ENCODE measurements around the gene LLCFC1. TPM values are rescaled to one million over a fixed set of nuclear protein-coding genes. Genes with fewer than 3 reads are reported as not detected.

Gene LLCFC1
- total RNA-seq, 1 experiment from 2014 or later: not detected

DNA sequence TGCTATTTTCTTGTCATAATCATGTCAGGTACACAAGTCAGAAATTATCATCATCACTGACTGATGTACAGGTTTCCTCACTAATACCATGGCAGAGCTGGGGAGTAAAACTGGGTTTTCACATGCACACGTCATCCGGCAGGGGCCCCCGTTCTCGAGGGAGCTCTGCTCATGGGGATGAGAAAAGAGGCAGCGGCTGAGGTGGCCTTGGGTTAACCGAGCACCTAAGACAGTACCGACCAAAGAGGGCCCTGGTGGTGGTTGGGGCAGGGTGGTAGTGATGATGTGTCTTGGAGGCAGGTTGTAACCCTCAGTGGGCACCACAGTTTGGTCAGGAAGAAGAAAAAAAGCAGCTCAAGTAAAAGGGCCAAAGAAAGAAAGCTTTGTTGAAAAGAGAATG, 41.6 kb upstream of the LLCFC1 start (continued):
- TF ChIP-seq, protein P1, sequence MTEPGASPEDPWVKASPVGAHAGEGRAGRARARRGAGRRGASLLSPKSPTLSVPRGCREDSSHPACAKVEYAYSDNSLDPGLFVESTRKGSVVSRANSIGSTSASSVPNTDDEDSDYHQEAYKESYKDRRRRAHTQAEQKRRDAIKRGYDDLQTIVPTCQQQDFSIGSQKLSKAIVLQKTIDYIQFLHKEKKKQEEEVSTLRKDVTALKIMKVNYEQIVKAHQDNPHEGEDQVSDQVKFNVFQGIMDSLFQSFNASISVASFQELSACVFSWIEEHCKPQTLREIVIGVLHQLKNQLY (CRISPR knock-in tag; IDR thresholded peaks at IDR 0.05): no peak
- TF ChIP-seq, protein P2, sequence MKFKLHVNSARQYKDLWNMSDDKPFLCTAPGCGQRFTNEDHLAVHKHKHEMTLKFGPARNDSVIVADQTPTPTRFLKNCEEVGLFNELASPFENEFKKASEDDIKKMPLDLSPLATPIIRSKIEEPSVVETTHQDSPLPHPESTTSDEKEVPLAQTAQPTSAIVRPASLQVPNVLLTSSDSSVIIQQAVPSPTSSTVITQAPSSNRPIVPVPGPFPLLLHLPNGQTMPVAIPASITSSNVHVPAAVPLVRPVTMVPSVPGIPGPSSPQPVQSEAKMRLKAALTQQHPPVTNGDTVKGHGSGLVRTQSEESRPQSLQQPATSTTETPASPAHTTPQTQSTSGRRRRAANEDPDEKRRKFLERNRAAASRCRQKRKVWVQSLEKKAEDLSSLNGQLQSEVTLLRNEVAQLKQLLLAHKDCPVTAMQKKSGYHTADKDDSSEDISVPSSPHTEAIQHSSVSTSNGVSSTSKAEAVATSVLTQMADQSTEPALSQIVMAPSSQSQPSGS (CRISPR knock-in tag; IDR thresholded peaks at IDR 0.05; ENCODE audit: borderline replicate concordance, low read depth): no peak
- no peak for TF ChIP-seq RORB (CRISPR knock-in tag; IDR thresholded peaks at IDR 0.05)
- TF ChIP-seq, protein P3, sequence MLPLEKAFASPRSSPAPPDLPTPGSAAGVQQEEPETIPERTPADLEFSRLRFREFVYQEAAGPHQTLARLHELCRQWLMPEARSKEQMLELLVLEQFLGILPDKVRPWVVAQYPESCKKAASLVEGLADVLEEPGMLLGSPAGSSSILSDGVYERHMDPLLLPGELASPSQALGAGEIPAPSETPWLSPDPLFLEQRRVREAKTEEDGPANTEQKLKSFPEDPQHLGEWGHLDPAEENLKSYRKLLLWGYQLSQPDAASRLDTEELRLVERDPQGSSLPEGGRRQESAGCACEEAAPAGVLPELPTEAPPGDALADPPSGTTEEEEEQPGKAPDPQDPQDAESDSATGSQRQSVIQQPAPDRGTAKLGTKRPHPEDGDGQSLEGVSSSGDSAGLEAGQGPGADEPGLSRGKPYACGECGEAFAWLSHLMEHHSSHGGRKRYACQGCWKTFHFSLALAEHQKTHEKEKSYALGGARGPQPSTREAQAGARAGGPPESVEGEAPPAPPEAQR (CRISPR knock-in tag; IDR thresholded peaks at IDR 0.05): no peak
- TF ChIP-seq, protein P4, sequence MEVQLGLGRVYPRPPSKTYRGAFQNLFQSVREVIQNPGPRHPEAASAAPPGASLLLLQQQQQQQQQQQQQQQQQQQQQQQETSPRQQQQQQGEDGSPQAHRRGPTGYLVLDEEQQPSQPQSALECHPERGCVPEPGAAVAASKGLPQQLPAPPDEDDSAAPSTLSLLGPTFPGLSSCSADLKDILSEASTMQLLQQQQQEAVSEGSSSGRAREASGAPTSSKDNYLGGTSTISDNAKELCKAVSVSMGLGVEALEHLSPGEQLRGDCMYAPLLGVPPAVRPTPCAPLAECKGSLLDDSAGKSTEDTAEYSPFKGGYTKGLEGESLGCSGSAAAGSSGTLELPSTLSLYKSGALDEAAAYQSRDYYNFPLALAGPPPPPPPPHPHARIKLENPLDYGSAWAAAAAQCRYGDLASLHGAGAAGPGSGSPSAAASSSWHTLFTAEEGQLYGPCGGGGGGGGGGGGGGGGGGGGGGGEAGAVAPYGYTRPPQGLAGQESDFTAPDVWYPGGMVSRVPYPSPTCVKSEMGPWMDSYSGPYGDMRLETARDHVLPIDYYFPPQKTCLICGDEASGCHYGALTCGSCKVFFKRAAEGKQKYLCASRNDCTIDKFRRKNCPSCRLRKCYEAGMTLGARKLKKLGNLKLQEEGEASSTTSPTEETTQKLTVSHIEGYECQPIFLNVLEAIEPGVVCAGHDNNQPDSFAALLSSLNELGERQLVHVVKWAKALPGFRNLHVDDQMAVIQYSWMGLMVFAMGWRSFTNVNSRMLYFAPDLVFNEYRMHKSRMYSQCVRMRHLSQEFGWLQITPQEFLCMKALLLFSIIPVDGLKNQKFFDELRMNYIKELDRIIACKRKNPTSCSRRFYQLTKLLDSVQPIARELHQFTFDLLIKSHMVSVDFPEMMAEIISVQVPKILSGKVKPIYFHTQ (CRISPR knock-in tag; IDR thresholded peaks at IDR 0.05): no peak

DNA sequence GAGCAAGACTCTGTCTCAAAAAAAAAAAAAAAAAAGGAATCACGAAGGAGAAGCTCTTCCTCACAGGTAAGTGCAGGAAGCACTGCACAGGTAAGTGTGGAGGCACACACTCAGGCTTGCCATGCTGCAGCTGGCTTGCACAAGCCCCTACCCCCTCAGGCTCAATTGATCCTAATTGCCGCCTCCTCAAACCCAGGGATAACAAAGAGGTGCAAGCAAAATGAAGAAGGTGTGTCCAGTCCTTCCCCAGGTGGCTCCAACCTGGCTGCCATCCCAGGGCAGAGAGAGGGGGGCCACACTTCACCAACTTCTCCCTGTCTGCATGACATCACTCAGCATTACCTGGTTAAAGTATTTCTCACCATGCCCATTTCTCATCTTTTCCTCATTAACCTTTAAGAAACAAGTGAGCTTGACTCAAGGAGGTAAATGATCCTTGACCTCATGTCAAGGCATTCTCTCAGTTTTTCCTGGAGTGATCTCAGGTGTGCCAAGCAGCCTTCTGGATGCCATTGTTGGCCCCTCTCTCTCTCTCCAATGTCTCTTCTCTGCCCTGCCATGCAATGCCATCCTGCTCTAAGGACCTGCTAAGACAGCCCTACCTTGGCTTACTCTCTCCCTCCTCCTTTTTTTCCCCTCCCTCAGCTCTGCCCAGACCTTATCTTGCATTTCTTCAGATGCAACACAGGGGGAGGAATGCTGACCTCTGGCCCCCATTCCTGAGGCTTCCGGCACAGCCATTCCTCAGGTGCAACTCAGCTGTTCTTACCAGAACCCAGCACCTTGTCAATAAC, 40.7 kb upstream of the LLCFC1 start:
- TF ChIP-seq, protein P5, sequence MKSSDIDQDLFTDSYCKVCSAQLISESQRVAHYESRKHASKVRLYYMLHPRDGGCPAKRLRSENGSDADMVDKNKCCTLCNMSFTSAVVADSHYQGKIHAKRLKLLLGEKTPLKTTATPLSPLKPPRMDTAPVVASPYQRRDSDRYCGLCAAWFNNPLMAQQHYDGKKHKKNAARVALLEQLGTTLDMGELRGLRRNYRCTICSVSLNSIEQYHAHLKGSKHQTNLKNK (CRISPR knock-in tag; IDR thresholded peaks at IDR 0.05): no peak
- TF ChIP-seq FOXP1 (CRISPR knock-in tag; IDR thresholded peaks at IDR 0.05; ENCODE audit: borderline replicate concordance) (no peak), RELA (CRISPR knock-in tag; IDR thresholded peaks at IDR 0.05; ENCODE audit: borderline replicate concordance) (no peak), TEAD4 (CRISPR knock-in tag; IDR thresholded peaks at IDR 0.05) (no peak), ZNF671 (CRISPR knock-in tag; IDR thresholded peaks at IDR 0.05) (no peak), ZBTB21 (CRISPR knock-in tag; IDR thresholded peaks at IDR 0.05; ENCODE audit: borderline replicate concordance) (no peak)
- TF ChIP-seq, protein P6, sequence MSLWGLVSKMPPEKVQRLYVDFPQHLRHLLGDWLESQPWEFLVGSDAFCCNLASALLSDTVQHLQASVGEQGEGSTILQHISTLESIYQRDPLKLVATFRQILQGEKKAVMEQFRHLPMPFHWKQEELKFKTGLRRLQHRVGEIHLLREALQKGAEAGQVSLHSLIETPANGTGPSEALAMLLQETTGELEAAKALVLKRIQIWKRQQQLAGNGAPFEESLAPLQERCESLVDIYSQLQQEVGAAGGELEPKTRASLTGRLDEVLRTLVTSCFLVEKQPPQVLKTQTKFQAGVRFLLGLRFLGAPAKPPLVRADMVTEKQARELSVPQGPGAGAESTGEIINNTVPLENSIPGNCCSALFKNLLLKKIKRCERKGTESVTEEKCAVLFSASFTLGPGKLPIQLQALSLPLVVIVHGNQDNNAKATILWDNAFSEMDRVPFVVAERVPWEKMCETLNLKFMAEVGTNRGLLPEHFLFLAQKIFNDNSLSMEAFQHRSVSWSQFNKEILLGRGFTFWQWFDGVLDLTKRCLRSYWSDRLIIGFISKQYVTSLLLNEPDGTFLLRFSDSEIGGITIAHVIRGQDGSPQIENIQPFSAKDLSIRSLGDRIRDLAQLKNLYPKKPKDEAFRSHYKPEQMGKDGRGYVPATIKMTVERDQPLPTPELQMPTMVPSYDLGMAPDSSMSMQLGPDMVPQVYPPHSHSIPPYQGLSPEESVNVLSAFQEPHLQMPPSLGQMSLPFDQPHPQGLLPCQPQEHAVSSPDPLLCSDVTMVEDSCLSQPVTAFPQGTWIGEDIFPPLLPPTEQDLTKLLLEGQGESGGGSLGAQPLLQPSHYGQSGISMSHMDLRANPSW (CRISPR knock-in tag; conservative IDR thresholded peaks at IDR 0.05; ENCODE audit: low read depth): no peak
- ChIA-PET POLR2A (interaction anchor here (0.7 kb wide), 1 partner anchor 11 kb away, joined by 4 read pairs; no protein-coding TSS in a partner anchor), CTCF (interaction anchor here (0.6 to 2.1 kb wide), 7 partner anchors 11 to 514 kb away, joined by 3 to 11 read pairs (median 4); partner anchors contain the start of gene TRPV6)
- H3K27me3 Mint-ChIP-seq (ENCODE audit: low read depth): peaks cover 7% of the 10 kb centered on the region
- H3K4me3 Mint-ChIP-seq: no peak overlapping the region
- peaks cover 3% of the 10 kb centered on the region for H3K36me3 Mint-ChIP-seq
- peak; percentile 61 for ATAC-seq
- peaks cover 19% of the 10 kb centered on the region for H3K9me3 Mint-ChIP-seq
- H3K4me1 Mint-ChIP-seq: peaks cover 13% of the 10 kb centered on the region
- H3K27ac Mint-ChIP-seq: no peak overlapping the region
- no peak for DNase-seq (ENCODE audit: low spot score)
